K562 (cell line): ENCODE measurements around the gene DYNC1I1. TPM values are rescaled to one million over a fixed set of nuclear protein-coding genes. Genes with fewer than 3 reads are reported as not detected.

Experiments
- ATAC-seq: fragments of 200-7000 bp; cut with Tn5 transposase; 3 replicates; pipeline ENCODE4 v1.9.1; 2020; ENCODE audit warnings: moderate library complexity
- BruUV-seq: library from RNA; stranded (reverse); fragments of 400-500 nt; replicated peaks from 2 replicates; lab custom pipeline; 2021; lab: Mats Ljungman, UMichigan
- CTCF ChIA-PET: fragments of 300-600 bp; formaldehyde crosslinking; extraction: SDS; loops from one replicate; lab custom pipeline; 2021; ENCODE audit warnings: low intra/inter-chr PET ratio; lab: Yijun Ruan, JAX
- POLR2A ChIA-PET: fragments of 300-600, 350-650 bp; sonication (Branson Sonifier 250); formaldehyde crosslinking; extraction: SDS; loops from one replicate; lab custom pipeline; 2021; ENCODE audit warnings: antibody characterized with exemption, inconsistent platforms; lab: Yijun Ruan, JAX
- DNase-seq, 4 experiments: peaks; one replicate each; pipeline versions ENCODE4 v3.0.0 to v3.0.0-alpha.2; 2011 to 2018; ENCODE audit warnings: low spot score in 3 of 4, mixed read lengths in 3 of 4; ENCODE audit errors: extremely low read depth in 1 of 4
- FAIRE-seq: peaks from 2 replicates; lab custom pipeline; 2011; peaks lifted over from hg19 to GRCh38; lab: Jason Lieb, UNC
- H2AFZ ChIP-seq: 2 replicates; pipeline ENCODE4 v1.6.0; 2011; ENCODE audit warnings: low read depth, low read length, control low read depth, inconsistent platforms
- H3K27ac ChIP-seq: fragments of 200-600 bp; 3 replicates; pipeline ENCODE4 v1.8.0; 2011; ENCODE audit warnings: low read depth, mild to moderate bottlenecking, control low read depth, inconsistent platforms, low read length, moderate library complexity, mixed read lengths; ENCODE audit errors: extremely low read depth
- H3K27me3 ChIP-seq, 2 experiments: fragments of 300-600 bp in 1 of 2; 2 replicates in 1 of 2; 3 replicates in 1 of 2; pipeline versions ENCODE4 v1.6.0 to v1.8.0; 2011; ENCODE audit warnings: inconsistent platforms in 2 of 2, low read length in 2 of 2, mild to moderate bottlenecking in 1 of 2, mixed read lengths in 1 of 2, moderate library complexity in 1 of 2; ENCODE audit not compliant: control insufficient read depth in 2 of 2, insufficient read depth in 2 of 2
- H3K36me3 ChIP-seq: fragments of 300-600 bp; 3 replicates; pipeline ENCODE4 v1.8.0; 2011; ENCODE audit warnings: mild to moderate bottlenecking, low read length, inconsistent platforms; ENCODE audit not compliant: control insufficient read depth, insufficient read depth
- H3K4me1 ChIP-seq, 2 experiments: fragments of 200-600 bp in 1 of 2; replicated peaks in 1 of 2; 2 replicates in 1 of 2; 3 replicates in 1 of 2; pipeline versions ENCODE4 v1.5.1 to v1.8.0; 2011; ENCODE audit warnings: inconsistent platforms in 2 of 2, low read length in 2 of 2, mild to moderate bottlenecking in 1 of 2, mixed read lengths in 1 of 2, moderate library complexity in 1 of 2; ENCODE audit not compliant: control insufficient read depth in 2 of 2, insufficient read depth in 2 of 2
- H3K4me2 ChIP-seq: 2 replicates; pipeline ENCODE4 v1.6.1; 2011; ENCODE audit warnings: low read length, control low read depth, inconsistent platforms, mixed read lengths; ENCODE audit not compliant: insufficient read depth
- H3K4me3 ChIP-seq: fragments of 200-600 bp; sonication (generic), shearing (Covaris generic); 2 replicates; pipeline ENCODE4 v1.5.1; 2016; ENCODE audit warnings: control low read depth, inconsistent platforms
- H3K79me2 ChIP-seq: fragments of 200-600 bp; 3 replicates; pipeline ENCODE4 v1.8.0; 2011; ENCODE audit warnings: low read length, inconsistent platforms; ENCODE audit not compliant: control insufficient read depth, insufficient read depth
- H3K9ac ChIP-seq, 2 experiments: 2 replicates each; pipeline versions ENCODE4 v1.6.0 to v1.6.1; 2011; ENCODE audit warnings: low read depth in 2 of 2, low read length in 2 of 2, control low read depth in 1 of 2, inconsistent platforms in 1 of 2, mild to moderate bottlenecking in 1 of 2, mixed read lengths in 1 of 2; ENCODE audit not compliant: insufficient read depth in 1 of 2
- H3K9me1 ChIP-seq: one replicate; pipeline ENCODE4 v1.6.0; 2011; ENCODE audit warnings: inconsistent platforms, mild to moderate bottlenecking, low read length, moderate library complexity; ENCODE audit not compliant: control insufficient read depth, insufficient read depth
- H3K9me3 ChIP-seq: replicated peaks from 2 replicates; pipeline ENCODE4 v1.5.1; 2011; ENCODE audit warnings: low read depth, low read length, inconsistent platforms; ENCODE audit not compliant: control insufficient read depth, insufficient read depth
- H4K20me1 ChIP-seq: replicated peaks from 2 replicates; pipeline ENCODE4 v1.6.1; 2011; ENCODE audit warnings: low read length, inconsistent platforms, mixed read lengths; ENCODE audit not compliant: control insufficient read depth, insufficient read depth
- ADNP ChIP-seq: fragments of 200-800 bp; sonication (Bioruptor generic); IDR thresholded peaks from 2 replicates; pipeline ENCODE4 v1.6.1; 2016; ENCODE audit warnings: missing genetic modification characterization, missing compliant biosample characterization
- CHD2 ChIP-seq: IDR thresholded peaks from 2 replicates; pipeline ENCODE4 v1.6.1; 2011; ENCODE audit warnings: low read depth, low read length
- FOXP1 ChIP-seq: sonication (generic); formaldehyde crosslinking; IDR thresholded peaks from 2 replicates; pipeline ENCODE4 v1.8.0; 2022; ENCODE audit warnings: mild to moderate bottlenecking, missing genetic modification reagents
- HLTF ChIP-seq: fragments of 450-650 bp; IDR thresholded peaks from 2 replicates; pipeline ENCODE4 v1.6.1; 2016
- KAT2B ChIP-seq: IDR thresholded peaks from one replicate; pipeline ENCODE4 v1.6.1; 2012; ENCODE audit warnings: low read depth, mild to moderate bottlenecking, control low read depth, inconsistent platforms, low read length, moderate library complexity
- KLF13 ChIP-seq: fragments of 450-650 bp; IDR thresholded peaks from 2 replicates; pipeline ENCODE4 v1.6.1; 2016; ENCODE audit warnings: missing genetic modification characterization, low read depth, mild to moderate bottlenecking, missing compliant biosample characterization, moderate library complexity, borderline replicate concordance
- MED1 ChIP-seq: sonication (generic); formaldehyde crosslinking; IDR thresholded peaks from 2 replicates; pipeline ENCODE4 v1.8.1; 2023; ENCODE audit warnings: missing genetic modification reagents, borderline replicate concordance
- MEF2D ChIP-seq: conservative IDR thresholded peaks from 2 replicates; pipeline ENCODE4 v1.6.1; 2016; ENCODE audit warnings: low read depth, missing genetic modification characterization, missing compliant biosample characterization
- RAD51 ChIP-seq: fragments of 450-650 bp; IDR thresholded peaks from 2 replicates; pipeline ENCODE4 v1.7.1; 2016; ENCODE audit warnings: low read depth, mild to moderate bottlenecking, borderline replicate concordance
- RBM34 ChIP-seq: fragments of 200-400 bp; formaldehyde crosslinking; IDR thresholded peaks from 2 replicates; pipeline ENCODE4 v1.6.1; 2018; ENCODE audit warnings: low read length, borderline replicate concordance; ENCODE audit not compliant: insufficient read depth
- SMC3 ChIP-seq: conservative IDR thresholded peaks from 2 replicates; pipeline ENCODE4 v1.6.1; 2011; ENCODE audit warnings: low read depth, low read length, improper control_type of control experiment; ENCODE audit not compliant: insufficient read depth
- SUPT5H ChIP-seq: fragments of 450-650 bp; IDR thresholded peaks from 2 replicates; pipeline ENCODE4 v1.6.1; 2016
- ZNF584 ChIP-seq: fragments of 200-800 bp; sonication (Bioruptor generic); IDR thresholded peaks from 2 replicates; pipeline ENCODE4 v1.6.1; 2016; ENCODE audit warnings: low read depth, mild to moderate bottlenecking, missing genetic modification characterization, missing compliant biosample characterization
- ZNF76 ChIP-seq: fragments of 250-450 bp; sonication (Bioruptor Pico); IDR thresholded peaks from 2 replicates; pipeline ENCODE4 v1.4.0; 2020; ENCODE audit warnings: mild to moderate bottlenecking, moderate library complexity, borderline replicate concordance
- ZSCAN29 ChIP-seq: fragments of 450-650 bp; IDR thresholded peaks from 2 replicates; pipeline ENCODE4 v1.6.1; 2017
- in situ Hi-C: fragments of 300-500 bp; cut with MboI; formaldehyde crosslinking; loops from 4 replicates; pipeline ENCODE4 v1.15.0; 2018; ENCODE audit warnings: inconsistent platforms, mixed read lengths
- intact Hi-C: fragments of 100-400 bp; cut with micrococcal nuclease; formaldehyde crosslinking; loops from 2 replicates; pipeline ENCODE4 v1.14.2; 2022
- polyA plus RNA-seq, 8 experiments: library from polyadenylated mRNA; depleted of rRNA in 4 of 8; stranded (reverse) in 5 of 8; unstranded in 3 of 8; fragments of >200 nt; fragmentation: Nextera tagmentation in 2 of 8; fragmentation: Illumina TruSeq in 1 of 8; extraction: Ambion mirVana in 2 of 8; extraction: Trizol in 1 of 8; gene quantifications; 2 replicates each; pipeline versions ENCODE4 v1.2.1 to v1.2.3, GENCODE V29; 2011 to 2014; ENCODE audit warnings: inconsistent platforms in 1 of 8, missing spikeins in 1 of 8
- total RNA-seq, 7 experiments: library from RNA; depleted of rRNA in 6 of 7; stranded (reverse); fragments of >200 nt in 6 of 7; fragmentation: Illumina TruSeq in 2 of 7; extraction: Trizol in 2 of 7; gene quantifications; 2 replicates each; pipeline versions ENCODE4 v1.2.1 to v1.2.3, GENCODE V29; 2011 to 2021; ENCODE audit warnings: low replicate concordance in 1 of 7
- TF ChIP-seq, protein P1 (sequence below): fragments of 450-650 bp; formaldehyde crosslinking; IDR thresholded peaks from 2 replicates; pipeline ENCODE4 v1.4.0; 2022; ENCODE audit warnings: mild to moderate bottlenecking, moderate library complexity
- TF ChIP-seq, protein P2 (sequence below): sonication (generic); formaldehyde crosslinking; IDR thresholded peaks from 2 replicates; pipeline ENCODE4 v1.9.0; 2022; ENCODE audit warnings: mild to moderate bottlenecking, missing genetic modification reagents
- TF ChIP-seq, protein P3 (sequence below): fragments of 450-650 bp; IDR thresholded peaks from 2 replicates; pipeline ENCODE4 v1.6.1; 2014; ENCODE audit warnings: low read depth, mild to moderate bottlenecking, moderate library complexity, borderline replicate concordance
- TF ChIP-seq, protein P4 (sequence below): fragments of 200-800 bp; sonication (Bioruptor generic); IDR thresholded peaks from 2 replicates; pipeline ENCODE4 v1.6.1; 2017; ENCODE audit warnings: missing genetic modification characterization, missing compliant biosample characterization

The DYNC1I1 gene
- total and polyA plus RNA-seq, 9 of the 15 experiments (the other 6 are each of a cell fraction or from before 2014, with no cell fraction given): 0.22 to 1.5 (median 0.44) TPM

DNA sequence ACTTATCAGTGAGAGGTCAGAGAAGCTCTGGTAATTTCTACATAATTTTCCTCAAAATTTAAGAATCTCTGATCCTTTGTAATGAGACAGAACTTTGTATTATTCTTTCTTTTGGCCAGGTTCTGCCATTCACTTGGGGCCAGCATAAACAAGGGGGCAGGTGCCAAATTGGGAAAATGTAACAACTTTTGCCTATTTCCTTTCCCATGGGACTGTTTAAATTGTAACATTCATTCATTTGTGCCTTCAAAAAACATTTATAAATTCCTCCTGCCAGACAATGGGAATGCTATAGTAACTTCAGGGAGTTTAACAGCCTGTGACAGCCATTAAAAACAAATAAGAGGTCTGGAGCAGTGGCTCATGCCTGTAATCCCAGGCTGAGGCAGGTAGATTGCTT is 12.4 kb downstream of the DYNC1I1 start:
- ChIA-PET POLR2A (no interaction called here), CTCF (no interaction called here)
- TF ChIP-seq, protein P1, sequence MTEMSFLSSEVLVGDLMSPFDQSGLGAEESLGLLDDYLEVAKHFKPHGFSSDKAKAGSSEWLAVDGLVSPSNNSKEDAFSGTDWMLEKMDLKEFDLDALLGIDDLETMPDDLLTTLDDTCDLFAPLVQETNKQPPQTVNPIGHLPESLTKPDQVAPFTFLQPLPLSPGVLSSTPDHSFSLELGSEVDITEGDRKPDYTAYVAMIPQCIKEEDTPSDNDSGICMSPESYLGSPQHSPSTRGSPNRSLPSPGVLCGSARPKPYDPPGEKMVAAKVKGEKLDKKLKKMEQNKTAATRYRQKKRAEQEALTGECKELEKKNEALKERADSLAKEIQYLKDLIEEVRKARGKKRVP (CRISPR knock-in tag): no peak
- TF ChIP-seq ZSCAN29 (no peak), MED1 (no peak), CHD2 (no peak), SUPT5H (no peak), SMC3 (no peak), RBM34 (no peak), HLTF (no peak), RAD51 (no peak), KAT2B (no peak), MEF2D (tag) (no peak), FOXP1 (no peak), ZNF584 (CRISPR knock-in tag) (no peak), KLF13 (no peak), ADNP (tag) (no peak), ZNF76 (CRISPR knock-in tag) (no peak)
- TF ChIP-seq, protein P2, sequence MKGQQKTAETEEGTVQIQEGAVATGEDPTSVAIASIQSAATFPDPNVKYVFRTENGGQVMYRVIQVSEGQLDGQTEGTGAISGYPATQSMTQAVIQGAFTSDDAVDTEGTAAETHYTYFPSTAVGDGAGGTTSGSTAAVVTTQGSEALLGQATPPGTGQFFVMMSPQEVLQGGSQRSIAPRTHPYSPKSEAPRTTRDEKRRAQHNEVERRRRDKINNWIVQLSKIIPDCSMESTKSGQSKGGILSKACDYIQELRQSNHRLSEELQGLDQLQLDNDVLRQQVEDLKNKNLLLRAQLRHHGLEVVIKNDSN (CRISPR knock-in tag): no peak
- TF ChIP-seq, protein P3, sequence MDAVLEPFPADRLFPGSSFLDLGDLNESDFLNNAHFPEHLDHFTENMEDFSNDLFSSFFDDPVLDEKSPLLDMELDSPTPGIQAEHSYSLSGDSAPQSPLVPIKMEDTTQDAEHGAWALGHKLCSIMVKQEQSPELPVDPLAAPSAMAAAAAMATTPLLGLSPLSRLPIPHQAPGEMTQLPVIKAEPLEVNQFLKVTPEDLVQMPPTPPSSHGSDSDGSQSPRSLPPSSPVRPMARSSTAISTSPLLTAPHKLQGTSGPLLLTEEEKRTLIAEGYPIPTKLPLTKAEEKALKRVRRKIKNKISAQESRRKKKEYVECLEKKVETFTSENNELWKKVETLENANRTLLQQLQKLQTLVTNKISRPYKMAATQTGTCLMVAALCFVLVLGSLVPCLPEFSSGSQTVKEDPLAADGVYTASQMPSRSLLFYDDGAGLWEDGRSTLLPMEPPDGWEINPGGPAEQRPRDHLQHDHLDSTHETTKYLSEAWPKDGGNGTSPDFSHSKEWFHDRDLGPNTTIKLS: no peak
- TF ChIP-seq, protein P4, sequence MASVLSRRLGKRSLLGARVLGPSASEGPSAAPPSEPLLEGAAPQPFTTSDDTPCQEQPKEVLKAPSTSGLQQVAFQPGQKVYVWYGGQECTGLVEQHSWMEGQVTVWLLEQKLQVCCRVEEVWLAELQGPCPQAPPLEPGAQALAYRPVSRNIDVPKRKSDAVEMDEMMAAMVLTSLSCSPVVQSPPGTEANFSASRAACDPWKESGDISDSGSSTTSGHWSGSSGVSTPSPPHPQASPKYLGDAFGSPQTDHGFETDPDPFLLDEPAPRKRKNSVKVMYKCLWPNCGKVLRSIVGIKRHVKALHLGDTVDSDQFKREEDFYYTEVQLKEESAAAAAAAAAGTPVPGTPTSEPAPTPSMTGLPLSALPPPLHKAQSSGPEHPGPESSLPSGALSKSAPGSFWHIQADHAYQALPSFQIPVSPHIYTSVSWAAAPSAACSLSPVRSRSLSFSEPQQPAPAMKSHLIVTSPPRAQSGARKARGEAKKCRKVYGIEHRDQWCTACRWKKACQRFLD (CRISPR knock-in tag): no peak
- Histone ChIP-seq H3K27me3 (no peaks in the 10 kb centered on the region; a peak in 1 of 5 replicates), H3K79me2 (no peaks in the 10 kb centered on the region), H3K36me3 (no peaks in the 10 kb centered on the region), H3K4me2 (no peak overlapping the region), H3K4me1 (no peaks in the 10 kb centered on the region), H3K9ac (no peak overlapping the region), H2AFZ (no peak overlapping the region), H4K20me1 (no peaks in the 10 kb centered on the region), H3K9me3 (no peaks in the 10 kb centered on the region), H3K27ac (no peak overlapping the region), H3K9me1 (no peaks in the 10 kb centered on the region), H3K4me3 (no peak overlapping the region)
- no peak for FAIRE-seq
- in situ Hi-C loops: no loop called here
- BruUV-seq: no TSS peak
- intact Hi-C loops: no loop called here
- DNase-seq: no peak
- no peak for ATAC-seq
